ENCODE measurements around the gene ACY1.
A peak's percentile ranks its signal among the peaks of the same experiment; 100 is the strongest.

ACY1 gene

GRCh38 chr3:52006017-52006819 lies 22.9 kb downstream of the ACY1 start:
- peak in 1 of 5 experiments; percentile 58 for DNase-seq

DNA sequence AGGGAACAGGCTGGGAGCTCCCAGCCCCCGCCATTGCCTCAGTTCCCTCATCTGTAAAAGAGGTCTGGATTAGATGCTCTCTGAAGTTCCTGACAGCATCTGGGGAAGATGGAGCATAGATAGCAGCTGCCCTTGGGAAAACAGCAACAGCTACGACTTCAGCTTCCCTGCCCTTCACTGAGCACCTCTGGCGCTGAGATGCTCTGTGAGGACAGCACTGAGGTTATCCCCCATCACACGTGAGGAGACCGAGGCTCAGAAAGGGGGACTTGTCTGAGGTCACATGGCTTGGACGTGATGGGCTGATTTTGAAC lies 23.4 kb downstream of the ACY1 start:
- no peak for DNase-seq

GRCh38 chr3:52007291-52007690 lies 24.0 kb downstream of the ACY1 start:
- no peak for DNase-seq

DNA sequence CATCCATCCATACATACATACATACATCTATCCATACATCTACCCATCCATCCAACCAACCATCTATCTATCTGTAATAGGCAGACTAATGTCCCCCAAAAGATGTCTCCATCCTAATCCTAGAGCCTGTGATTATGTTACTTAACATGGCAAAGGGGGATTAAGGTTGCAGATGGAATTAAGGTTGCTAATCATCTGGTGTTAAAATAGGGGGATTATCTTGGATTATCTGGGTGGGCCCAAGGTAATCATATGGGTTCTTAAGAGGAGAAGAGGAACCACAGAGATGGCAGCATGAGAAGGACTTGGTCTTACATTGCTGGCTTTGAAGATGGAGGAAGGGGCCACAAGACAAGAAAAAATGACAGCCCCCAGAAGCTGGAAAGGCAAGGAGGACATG lies 27.1 kb downstream of the ACY1 start:
- DNase-seq, result no peak

- DNase-seq, result no peak
Observed at GRCh38 chr3:52012699-52013098, 29.4 kb downstream of the ACY1 start.

GRCh38 chr3:52013802-52014598 lies 30.7 kb downstream of the ACY1 start:
- no peak for DNase-seq

- no peak for DNase-seq
Observed at GRCh38 chr3:52014613-52015012, 31.3 kb downstream of the ACY1 start.

DNA sequence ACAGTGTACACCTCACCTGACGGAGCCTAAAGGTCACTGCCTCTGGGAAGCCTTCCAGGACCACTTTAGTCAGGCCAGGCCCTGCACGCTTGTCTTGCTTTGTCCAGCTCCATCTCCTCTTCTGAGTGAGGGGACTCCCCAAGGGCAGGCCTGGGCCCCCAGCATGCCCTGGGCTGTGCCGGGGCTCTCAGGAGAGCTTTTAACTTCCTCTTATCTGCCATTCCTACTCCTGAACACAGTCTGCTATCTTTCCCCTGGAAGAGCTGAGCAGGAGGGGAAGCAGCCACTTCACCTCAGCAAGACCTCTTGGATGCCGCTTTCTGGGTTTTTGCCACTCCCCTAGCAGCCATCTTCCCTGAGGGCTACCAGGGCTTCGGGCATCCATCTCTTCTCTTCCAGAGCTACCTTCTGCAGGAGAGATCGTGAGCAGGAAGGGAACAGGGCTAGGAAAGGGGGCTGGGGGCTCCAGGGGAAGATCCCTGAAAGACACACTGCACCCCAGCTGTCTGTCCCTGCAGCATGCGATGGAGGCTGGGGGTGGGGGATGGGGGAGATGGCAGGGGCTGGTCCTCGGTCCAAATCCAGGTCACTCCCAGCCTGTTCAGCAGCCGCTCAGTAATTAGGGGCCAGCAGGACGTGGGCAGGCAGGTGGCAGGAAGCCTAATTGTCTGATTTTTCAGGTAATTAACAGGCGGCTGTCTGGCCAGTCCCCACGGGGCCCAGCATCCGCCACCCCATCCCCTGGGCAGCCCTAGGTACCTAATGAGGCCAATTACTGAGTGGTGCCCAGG lies 32.3 kb downstream of the ACY1 start:
- no peak for DNase-seq

GRCh38 chr3:52017586-52017985 lies 34.3 kb downstream of the ACY1 start:
- DNase-seq, result no peak

- no peak for DNase-seq
Observed at GRCh38 chr3:52018319-52019000, 35.1 kb downstream of the ACY1 start.

- no peak for DNase-seq
Observed at GRCh38 chr3:52019352-52020080, 36.2 kb downstream of the ACY1 start.

GRCh38 chr3:52020796-52021195 lies 37.5 kb downstream of the ACY1 start:
- no peak for DNase-seq

GRCh38 chr3:52021489-52022268 lies 38.3 kb downstream of the ACY1 start:
- no peak for DNase-seq

- no peak for DNase-seq
Observed at GRCh38 chr3:52022323-52023100, 39.2 kb downstream of the ACY1 start.

DNA sequence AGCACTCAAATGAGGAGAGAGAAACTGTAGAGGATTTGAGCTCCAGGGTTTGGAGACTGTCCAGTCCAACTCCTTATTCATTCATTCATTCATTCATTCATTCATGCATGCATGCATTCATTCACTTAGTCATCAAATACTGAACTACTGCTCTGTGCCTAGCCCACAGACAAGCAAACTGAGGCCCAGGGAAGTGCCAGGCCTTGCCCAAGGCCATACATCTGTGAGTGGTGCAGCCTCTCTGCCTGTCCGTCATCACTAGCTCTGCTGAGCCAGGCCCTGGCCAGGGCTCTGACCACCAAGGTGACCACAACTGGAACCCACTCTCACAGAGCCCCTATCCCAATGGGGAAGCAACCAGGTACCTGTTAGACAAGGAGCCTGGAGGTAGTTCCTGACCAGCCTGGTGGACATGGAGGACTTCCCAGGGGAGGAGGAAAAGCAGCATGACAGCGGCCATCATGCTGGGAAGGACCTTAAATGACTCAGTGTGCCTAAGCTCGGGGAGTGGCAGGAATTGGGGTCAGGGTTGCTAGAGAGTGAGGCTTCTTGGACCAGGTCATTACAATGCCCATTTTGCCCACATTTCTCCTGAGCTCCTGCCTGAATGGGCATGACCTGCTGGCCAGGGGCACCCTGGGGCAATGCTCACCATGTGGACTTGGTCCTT lies 39.9 kb downstream of the ACY1 start:
- DNase-seq, result no peak

- DNase-seq, result no peak
Observed at GRCh38 chr3:52023860-52024764, 40.8 kb downstream of the ACY1 start.

GRCh38 chr3:52024765-52025452 lies 41.6 kb downstream of the ACY1 start:
- DNase-seq, result no peak

DNA sequence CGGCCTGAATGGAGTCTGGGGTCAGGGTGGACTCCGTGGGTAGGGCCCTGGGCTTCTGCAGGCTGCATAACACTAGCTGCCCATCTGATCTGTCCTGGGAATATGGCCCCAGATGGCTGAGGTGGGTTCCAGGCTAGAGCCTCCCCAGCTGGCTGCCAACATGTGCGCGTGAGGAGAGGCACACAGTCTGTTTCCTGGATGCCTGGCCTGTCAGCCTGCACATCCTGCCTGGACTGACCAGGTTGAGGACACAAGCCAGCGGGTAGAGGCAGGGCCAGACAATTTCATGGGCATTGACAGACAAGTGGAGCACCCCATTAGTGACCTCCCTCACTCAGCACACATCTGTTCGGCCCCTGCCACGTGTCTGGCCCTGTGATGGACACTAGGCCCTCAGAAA lies 42.1 kb downstream of the ACY1 start:
- no peak for DNase-seq

Measured in T-helper 2 cell (primary cell).